SK-N-SH (cell line): Measurements from ENCODE around the gene PHKA2. TPM values are rescaled to one million over a fixed set of nuclear protein-coding genes. Genes with fewer than 3 reads are reported as not detected.
"Not testable (repeated sequence)": the region's sequence is repeated elsewhere in the genome, so short reads cannot be mapped to it uniquely, and the experiment has no call there.

Experiments
- CTCF ChIA-PET: fragments of 300-600, 350-600 bp; formaldehyde crosslinking; extraction: SDS; loops from one replicate; lab custom pipeline; 2021; lab: Yijun Ruan, JAX
- POLR2A ChIA-PET: fragments of 350-600 bp; sonication (Branson Sonifier 250); formaldehyde crosslinking; extraction: SDS; loops from one replicate; lab custom pipeline; 2020; ENCODE audit warnings: antibody characterized with exemption, inconsistent platforms; lab: Yijun Ruan, JAX
- DNase-seq: peaks from one replicate; pipeline ENCODE4 v3.0.0; 2012
- H2AFZ ChIP-seq: fragments of 200-600 bp; sonication (generic); 2 replicates; pipeline ENCODE4 v1.8.1; 2016; ENCODE audit warnings: antibody characterized with exemption, mild to moderate bottlenecking, low read depth
- H3F3A ChIP-seq: fragments of 200-600 bp; sonication (generic); replicated peaks from 2 replicates; pipeline ENCODE3; 2016; ENCODE audit warnings: antibody characterized with exemption, mild to moderate bottlenecking; ENCODE audit not compliant: insufficient read depth
- H3K27ac ChIP-seq, 2 experiments: fragments of 200-500 bp in 1 of 2; fragments of 200-600 bp in 1 of 2; sonication (Bioruptor generic) in 1 of 2; sonication (generic), shearing (Covaris generic) in 1 of 2; 2 replicates each; pipeline versions ENCODE4 v1.5.1 to v1.6.1; 2014 to 2016; ENCODE audit warnings: low read depth in 2 of 2, inconsistent platforms in 1 of 2, low read length in 1 of 2, mild to moderate bottlenecking in 1 of 2, mixed read lengths in 1 of 2
- H3K27me3 ChIP-seq: fragments of 200-600 bp; sonication (generic), shearing (Covaris generic); 2 replicates; pipeline ENCODE4 v1.6.1; 2016; ENCODE audit warnings: mixed run types; ENCODE audit not compliant: insufficient read depth
- H3K36me3 ChIP-seq, 2 experiments: fragments of 200-500 bp in 1 of 2; fragments of 200-600 bp in 1 of 2; sonication (Bioruptor generic) in 1 of 2; sonication (generic) in 1 of 2; replicated peaks in 1 of 2; 2 replicates each; pipeline versions ENCODE3 to v1.5.1; 2014 to 2016; ENCODE audit warnings: low read length in 1 of 2, mild to moderate bottlenecking in 1 of 2; ENCODE audit not compliant: insufficient read depth in 2 of 2, control insufficient read depth in 1 of 2
- H3K4me1 ChIP-seq, 2 experiments: fragments of 200-500 bp in 1 of 2; fragments of 200-600 bp in 1 of 2; sonication (Bioruptor generic) in 1 of 2; sonication (generic), shearing (Covaris generic) in 1 of 2; 2 replicates each; pipeline versions ENCODE4 v1.5.1 to v1.6.1; 2014 to 2016; ENCODE audit warnings: low read depth in 1 of 2, low read length in 1 of 2, mixed run types in 1 of 2; ENCODE audit not compliant: insufficient read depth in 2 of 2, control insufficient read depth in 1 of 2
- H3K4me2 ChIP-seq: fragments of 200-600 bp; sonication (generic), shearing (Covaris generic); 2 replicates; pipeline ENCODE4 v1.6.1; 2017; ENCODE audit warnings: mixed run types
- H3K4me3 ChIP-seq, 2 experiments: fragments of 200-500 bp in 1 of 2; fragments of 200-600 bp in 1 of 2; sonication (Bioruptor generic) in 1 of 2; sonication (generic), shearing (Covaris generic) in 1 of 2; 2 replicates each; pipeline versions ENCODE4 v1.5.1 to v1.8.1; 2014 to 2016; ENCODE audit warnings: low read depth in 2 of 2, inconsistent platforms in 1 of 2, low read length in 1 of 2, mild to moderate bottlenecking in 1 of 2, mixed read lengths in 1 of 2, moderate library complexity in 1 of 2
- H3K79me2 ChIP-seq: fragments of 200-600 bp; sonication (generic); 2 replicates; pipeline ENCODE4 v1.8.1; 2017; ENCODE audit warnings: mild to moderate bottlenecking; ENCODE audit not compliant: insufficient read depth
- H3K9ac ChIP-seq: fragments of 200-600 bp; sonication (generic); 2 replicates; pipeline ENCODE4 v1.6.1; 2017; ENCODE audit warnings: mixed run types
- H3K9me2 ChIP-seq: fragments of 200-600 bp; sonication (generic); 2 replicates; pipeline ENCODE4 v1.6.1; 2017; ENCODE audit warnings: mixed run types
- H3K9me3 ChIP-seq: fragments of 200-600 bp; sonication (generic); 2 replicates; pipeline ENCODE4 v1.6.1; 2017; ENCODE audit warnings: mixed run types, mild to moderate bottlenecking, moderate library complexity
- H4K20me1 ChIP-seq: fragments of 200-600 bp; sonication (generic); 2 replicates; pipeline ENCODE4 v1.6.1; 2017; ENCODE audit warnings: mild to moderate bottlenecking, mixed run types; ENCODE audit not compliant: insufficient read depth
- ELF1 ChIP-seq: IDR thresholded peaks from 2 replicates; pipeline ENCODE4 v1.4.0; 2012
- EP300 ChIP-seq, 2 experiments: IDR thresholded peaks; 2 replicates each; pipeline versions ENCODE4 v1.4.0 to v1.6.1; 2012; ENCODE audit warnings: borderline replicate concordance in 1 of 2, low read depth in 1 of 2, low read length in 1 of 2
- EZH2phosphoT487 ChIP-seq: fragments of 200-600 bp; sonication (generic); IDR thresholded peaks from 2 replicates; pipeline ENCODE4 v1.6.1; 2017; ENCODE audit warnings: low read depth, mixed run types, mild to moderate bottlenecking, antibody characterized with exemption, moderate library complexity, borderline replicate concordance
- FOSL2 ChIP-seq: IDR thresholded peaks from 2 replicates; pipeline ENCODE4 v1.4.0; 2012; ENCODE audit warnings: low read depth, mild to moderate bottlenecking, moderate library complexity, borderline replicate concordance
- FOXJ3 ChIP-seq: sonication (generic); formaldehyde crosslinking; IDR thresholded peaks from 2 replicates; pipeline ENCODE4 v1.5.1; 2020; ENCODE audit warnings: mild to moderate bottlenecking, missing genetic modification reagents
- FOXM1 ChIP-seq: IDR thresholded peaks from 2 replicates; pipeline ENCODE4 v1.4.0; 2012; ENCODE audit warnings: low read depth, mild to moderate bottlenecking
- JUND ChIP-seq: IDR thresholded peaks from 2 replicates; pipeline ENCODE4 v1.4.0; 2012
- NRF1 ChIP-seq: IDR thresholded peaks from 2 replicates; pipeline ENCODE4 v1.6.1; 2012; ENCODE audit warnings: low read depth, mild to moderate bottlenecking, low read length
- RCOR1 ChIP-seq: fragments of 150-350 bp; IDR thresholded peaks from 2 replicates; pipeline ENCODE4 v1.6.1; 2017; ENCODE audit warnings: antibody characterized with exemption, low read length
- RXRA ChIP-seq: IDR thresholded peaks from 2 replicates; pipeline ENCODE4 v1.4.0; 2012; ENCODE audit warnings: low read depth, mild to moderate bottlenecking, borderline replicate concordance
- TAF1 ChIP-seq: IDR thresholded peaks from 2 replicates; pipeline ENCODE4 v1.6.1; 2012; ENCODE audit warnings: low read depth, mild to moderate bottlenecking, low read length, moderate library complexity, borderline replicate concordance
- TCF12 ChIP-seq: IDR thresholded peaks from 2 replicates; pipeline ENCODE4 v1.4.0; 2012
- TEAD4 ChIP-seq: IDR thresholded peaks from 2 replicates; pipeline ENCODE4 v1.4.0; 2012; ENCODE audit warnings: mild to moderate bottlenecking, borderline replicate concordance; ENCODE audit not compliant: insufficient read depth
- YY1 ChIP-seq: IDR thresholded peaks from 2 replicates; pipeline ENCODE4 v1.4.0; 2012; ENCODE audit warnings: low read depth, mild to moderate bottlenecking
- WGBS: methylation state at CpG from one replicate; pipeline ENCODE4 v1.1.6; 2017; ENCODE audit warnings: low lambda C conversion rate; 5-methylcytosine and 5-hydroxymethylcytosine counted together
- polyA plus RNA-seq, 3 experiments: library from polyadenylated mRNA; depleted of rRNA; stranded (reverse); fragments of >200 nt; gene quantifications; 2 replicates each; pipeline ENCODE4 v1.2.3, GENCODE V29; 2012
- TF ChIP-seq, protein P1 (sequence below): fragments of 150-350 bp; IDR thresholded peaks from 2 replicates; pipeline ENCODE4 v1.6.1; 2017; ENCODE audit warnings: antibody characterized with exemption, low read length, low read depth, borderline replicate concordance
- TF ChIP-seq, protein P2 (sequence below): fragments of 150-350 bp; IDR thresholded peaks from 2 replicates; pipeline ENCODE4 v1.6.1; 2016; ENCODE audit warnings: mild to moderate bottlenecking, low read depth, low read length
- TF ChIP-seq, protein P3 (sequence below): IDR thresholded peaks from 2 replicates; pipeline ENCODE4; 2012
- TF ChIP-seq, protein P4 (sequence below): IDR thresholded peaks from 2 replicates; pipeline ENCODE4 v1.4.0; 2012; ENCODE audit warnings: low read depth
- TF ChIP-seq, protein P5 (sequence below): fragments of 200-600 bp; sonication (generic); IDR thresholded peaks from 2 replicates; pipeline ENCODE4 v1.6.1; 2017; ENCODE audit warnings: antibody characterized with exemption, mild to moderate bottlenecking, moderate library complexity

Gene PHKA2
- polyA plus RNA-seq, 1 of the 3 experiments (the other 2 are of a cell fraction), result 20.5 TPM

DNA sequence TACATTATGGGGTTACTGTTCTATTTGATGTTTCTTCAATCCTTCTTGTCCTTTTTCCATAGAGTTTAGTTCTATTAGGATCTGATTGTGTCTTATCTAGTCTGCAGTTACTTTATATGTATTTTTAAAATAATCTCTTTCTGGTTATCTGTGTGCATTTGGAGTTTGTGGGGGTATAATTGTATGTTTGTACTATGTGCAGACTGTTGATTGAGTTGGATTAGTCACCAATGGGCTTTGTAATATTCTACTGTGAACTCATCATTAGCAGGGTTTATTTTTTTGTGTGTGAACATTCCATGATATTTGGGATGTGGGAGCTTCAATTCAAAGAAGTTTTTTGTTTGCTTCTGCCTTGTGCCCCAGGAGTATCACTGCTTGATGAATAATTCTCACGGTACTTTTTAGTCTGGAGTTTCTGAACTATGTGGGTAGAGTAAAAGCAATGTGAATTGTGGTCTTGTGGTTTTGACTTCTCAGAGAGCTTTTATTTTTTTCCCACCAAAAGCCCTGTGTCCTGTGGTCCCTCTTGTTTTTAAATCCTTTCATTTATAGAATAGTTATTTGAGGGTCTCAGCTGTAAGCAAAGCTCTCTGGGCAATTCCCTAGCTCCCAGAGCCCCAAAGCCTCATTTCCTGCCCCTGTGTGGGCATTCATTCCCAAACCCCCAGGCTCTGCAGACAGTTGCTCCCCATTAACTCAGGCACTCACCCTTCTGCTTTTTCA is 127.8 kb downstream of the PHKA2 start:
- Histone ChIP-seq H3K27me3 (no peaks in the 10 kb centered on the region; the same call in 1 of the 2 replicates), H4K20me1 (no peaks in the 10 kb centered on the region), H3K27ac (peak overlapping the region in 1 of 2 experiments; percentile 63; a peak in 2 of 4 replicates), H3K9me3 (no peaks in the 10 kb centered on the region), H2AFZ (no peak overlapping the region), H3K4me2 (no peak overlapping the region), H3K4me3 (no peak overlapping the region), H3K9me2 (no peaks in the 10 kb centered on the region), H3K9ac (no peak overlapping the region), H3K79me2 (no peaks in the 10 kb centered on the region), H3K36me3 (no peaks in the 10 kb centered on the region), H3K4me1 (peaks cover 0 to 2% of the 10 kb centered on the region in 2 experiments; a peak in 1 of 4 replicates), H3F3A (no peaks in the 10 kb centered on the region)
- ChIA-PET POLR2A (no interaction called here), CTCF (no interaction called here)
- 55% methylated on average over 1 of the region's 1 CpG for WGBS
- TF ChIP-seq RXRA (no peak), FOXJ3 (CRISPR knock-in tag) (no peak), JUND (no peak), YY1 (no peak), FOSL2 (no peak), NRF1 (no peak), TEAD4 (no peak), RCOR1 (no peak), ELF1 (no peak), FOXM1 (no peak), EP300 (IDR thresholded peaks at IDR 0.05; ENCODE audit: borderline replicate concordance in 1 of 2, low read depth in 1 of 2, low read length in 1 of 2) (no peak), TAF1 (no peak), EZH2phosphoT487 (no peak), TCF12 (no peak)
- TF ChIP-seq, protein P1, sequence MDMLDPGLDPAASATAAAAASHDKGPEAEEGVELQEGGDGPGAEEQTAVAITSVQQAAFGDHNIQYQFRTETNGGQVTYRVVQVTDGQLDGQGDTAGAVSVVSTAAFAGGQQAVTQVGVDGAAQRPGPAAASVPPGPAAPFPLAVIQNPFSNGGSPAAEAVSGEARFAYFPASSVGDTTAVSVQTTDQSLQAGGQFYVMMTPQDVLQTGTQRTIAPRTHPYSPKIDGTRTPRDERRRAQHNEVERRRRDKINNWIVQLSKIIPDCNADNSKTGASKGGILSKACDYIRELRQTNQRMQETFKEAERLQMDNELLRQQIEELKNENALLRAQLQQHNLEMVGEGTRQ, result no peak
- TF ChIP-seq, protein P2, sequence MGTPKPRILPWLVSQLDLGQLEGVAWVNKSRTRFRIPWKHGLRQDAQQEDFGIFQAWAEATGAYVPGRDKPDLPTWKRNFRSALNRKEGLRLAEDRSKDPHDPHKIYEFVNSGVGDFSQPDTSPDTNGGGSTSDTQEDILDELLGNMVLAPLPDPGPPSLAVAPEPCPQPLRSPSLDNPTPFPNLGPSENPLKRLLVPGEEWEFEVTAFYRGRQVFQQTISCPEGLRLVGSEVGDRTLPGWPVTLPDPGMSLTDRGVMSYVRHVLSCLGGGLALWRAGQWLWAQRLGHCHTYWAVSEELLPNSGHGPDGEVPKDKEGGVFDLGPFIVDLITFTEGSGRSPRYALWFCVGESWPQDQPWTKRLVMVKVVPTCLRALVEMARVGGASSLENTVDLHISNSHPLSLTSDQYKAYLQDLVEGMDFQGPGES, result no peak
- TF ChIP-seq, protein P3, sequence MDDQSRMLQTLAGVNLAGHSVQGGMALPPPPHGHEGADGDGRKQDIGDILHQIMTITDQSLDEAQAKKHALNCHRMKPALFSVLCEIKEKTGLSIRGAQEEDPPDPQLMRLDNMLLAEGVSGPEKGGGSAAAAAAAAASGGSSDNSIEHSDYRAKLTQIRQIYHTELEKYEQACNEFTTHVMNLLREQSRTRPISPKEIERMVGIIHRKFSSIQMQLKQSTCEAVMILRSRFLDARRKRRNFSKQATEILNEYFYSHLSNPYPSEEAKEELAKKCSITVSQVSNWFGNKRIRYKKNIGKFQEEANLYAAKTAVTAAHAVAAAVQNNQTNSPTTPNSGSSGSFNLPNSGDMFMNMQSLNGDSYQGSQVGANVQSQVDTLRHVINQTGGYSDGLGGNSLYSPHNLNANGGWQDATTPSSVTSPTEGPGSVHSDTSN, result no peak
- TF ChIP-seq, protein P4, sequence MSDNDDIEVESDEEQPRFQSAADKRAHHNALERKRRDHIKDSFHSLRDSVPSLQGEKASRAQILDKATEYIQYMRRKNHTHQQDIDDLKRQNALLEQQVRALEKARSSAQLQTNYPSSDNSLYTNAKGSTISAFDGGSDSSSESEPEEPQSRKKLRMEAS, result no peak
- TF ChIP-seq, protein P5, sequence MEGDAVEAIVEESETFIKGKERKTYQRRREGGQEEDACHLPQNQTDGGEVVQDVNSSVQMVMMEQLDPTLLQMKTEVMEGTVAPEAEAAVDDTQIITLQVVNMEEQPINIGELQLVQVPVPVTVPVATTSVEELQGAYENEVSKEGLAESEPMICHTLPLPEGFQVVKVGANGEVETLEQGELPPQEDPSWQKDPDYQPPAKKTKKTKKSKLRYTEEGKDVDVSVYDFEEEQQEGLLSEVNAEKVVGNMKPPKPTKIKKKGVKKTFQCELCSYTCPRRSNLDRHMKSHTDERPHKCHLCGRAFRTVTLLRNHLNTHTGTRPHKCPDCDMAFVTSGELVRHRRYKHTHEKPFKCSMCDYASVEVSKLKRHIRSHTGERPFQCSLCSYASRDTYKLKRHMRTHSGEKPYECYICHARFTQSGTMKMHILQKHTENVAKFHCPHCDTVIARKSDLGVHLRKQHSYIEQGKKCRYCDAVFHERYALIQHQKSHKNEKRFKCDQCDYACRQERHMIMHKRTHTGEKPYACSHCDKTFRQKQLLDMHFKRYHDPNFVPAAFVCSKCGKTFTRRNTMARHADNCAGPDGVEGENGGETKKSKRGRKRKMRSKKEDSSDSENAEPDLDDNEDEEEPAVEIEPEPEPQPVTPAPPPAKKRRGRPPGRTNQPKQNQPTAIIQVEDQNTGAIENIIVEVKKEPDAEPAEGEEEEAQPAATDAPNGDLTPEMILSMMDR, result no peak
- no peak for DNase-seq

DNA sequence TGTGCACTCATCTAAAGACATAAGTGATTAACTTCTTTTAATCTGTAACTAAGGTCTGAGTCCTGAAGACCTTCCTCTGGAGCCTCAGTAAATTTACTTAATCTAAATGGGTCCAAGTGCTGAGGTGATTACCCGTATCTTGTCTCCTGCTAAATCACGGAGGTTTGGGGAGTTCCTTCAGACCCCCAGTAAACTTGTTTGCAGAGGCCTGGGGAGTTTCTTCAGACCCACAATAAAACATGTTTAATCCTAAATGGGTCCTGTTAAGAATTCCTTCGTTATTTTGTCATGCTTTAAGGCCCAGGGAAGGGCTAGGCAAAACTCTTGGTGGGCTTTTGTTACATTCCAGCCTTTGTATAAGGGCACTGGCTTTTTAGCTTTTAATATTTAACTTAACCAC is 136.0 kb downstream of the PHKA2 start:
- H3K4me3 ChIP-seq, H2AFZ ChIP-seq, H3F3A ChIP-seq, H3K9ac ChIP-seq, H4K20me1 ChIP-seq, H3K27me3 ChIP-seq, DNase-seq, H3K4me1 ChIP-seq, CTCF ChIA-PET, POLR2A ChIA-PET, H3K9me2 ChIP-seq, H3K4me2 ChIP-seq, H3K79me2 ChIP-seq, H3K27ac ChIP-seq, H3K9me3 ChIP-seq, H3K36me3 ChIP-seq: not testable (repeated sequence)
- 54% methylated on average over 3 of the region's 3 CpGs for WGBS
